HepG2 (cell line): ENCODE measurements around the gene ABCC10. TPM values are rescaled to one million over a fixed set of nuclear protein-coding genes. Genes with fewer than 3 reads are reported as not detected.

Experiments used
- GTF2F1 ChIP-seq: fragments of 150-350 bp; IDR thresholded peaks from 2 replicates; pipeline ENCODE4 v1.6.1; 2014; ENCODE audit warnings: low read length
- PHF5A ChIP-seq: IDR thresholded peaks from one replicate; pipeline ENCODE4 v1.6.1; 2018; ENCODE audit warnings: low read depth, missing genetic modification reagents; ENCODE audit not compliant: unreplicated experiment
- PRMT3 ChIP-seq: sonication (generic); formaldehyde crosslinking; IDR thresholded peaks from 2 replicates; pipeline ENCODE4 v1.8.1; 2022; ENCODE audit warnings: low read depth, mild to moderate bottlenecking, moderate library complexity, missing genetic modification reagents, borderline replicate concordance
- RFX5 ChIP-seq: IDR thresholded peaks from 2 replicates; pipeline ENCODE4 v1.6.1; 2011; ENCODE audit warnings: low read depth, low read length, improper control_type of control experiment
- SALL1 ChIP-seq: sonication (generic); formaldehyde crosslinking; IDR thresholded peaks from 2 replicates; pipeline ENCODE4 v1.8.0; 2022; ENCODE audit warnings: mild to moderate bottlenecking, missing genetic modification reagents
- SNAPC4 ChIP-seq: sonication (generic); formaldehyde crosslinking; IDR thresholded peaks from 2 replicates; pipeline ENCODE4 v1.4.0; 2020; ENCODE audit warnings: mild to moderate bottlenecking, missing genetic modification reagents
- TRAFD1 ChIP-seq: sonication (generic); formaldehyde crosslinking; IDR thresholded peaks from 2 replicates; pipeline ENCODE4 v1.5.1; 2020; ENCODE audit warnings: missing genetic modification reagents, mild to moderate bottlenecking, borderline replicate concordance
- XRCC5 ChIP-seq: fragments of 200-400 bp; formaldehyde crosslinking; optimal IDR thresholded peaks from 2 replicates; pipeline ENCODE3; 2017; ENCODE audit warnings: mild to moderate bottlenecking, low read length
- ZBTB42 ChIP-seq: sonication (generic); formaldehyde crosslinking; IDR thresholded peaks from 2 replicates; pipeline ENCODE4 v1.5.0; 2020; ENCODE audit warnings: mild to moderate bottlenecking, missing genetic modification reagents
- ZNF101 ChIP-seq: sonication (generic); formaldehyde crosslinking; IDR thresholded peaks from 2 replicates; pipeline ENCODE4 v1.4.0; 2020; ENCODE audit warnings: mild to moderate bottlenecking, low read depth, missing genetic modification reagents, borderline replicate concordance
- polyA plus RNA-seq, 8 experiments: library from polyadenylated mRNA; depleted of rRNA in 3 of 8; stranded (reverse) in 7 of 8; unstranded in 1 of 8; fragments of >200 nt; fragmentation: Illumina TruSeq in 4 of 8; extraction: Trizol in 4 of 8; gene quantifications; 2 replicates each; pipeline versions ENCODE4 v1.2.1 to v1.2.3, GENCODE V29; 2011 to 2016; ENCODE audit warnings: low read depth in 4 of 8, missing spikeins in 1 of 8, mixed read lengths in 1 of 8; ENCODE audit not compliant: insufficient read depth in 1 of 8
- total RNA-seq, 5 experiments: library from RNA; depleted of rRNA; stranded (reverse); fragments of >200 nt; fragmentation: Illumina TruSeq; extraction: Trizol; gene quantifications; 2 replicates each; pipeline ENCODE4 v1.2.3, GENCODE V29; 2016; ENCODE audit warnings: low read depth in 1 of 5
- TF ChIP-seq, protein P1 (sequence below): sonication (generic); formaldehyde crosslinking; IDR thresholded peaks from 2 replicates; pipeline ENCODE4 v1.5.1; 2020; ENCODE audit warnings: mild to moderate bottlenecking, moderate library complexity, missing genetic modification reagents
- TF ChIP-seq, protein P2 (sequence below): sonication (generic); formaldehyde crosslinking; conservative IDR thresholded peaks from 2 replicates; pipeline ENCODE4 v1.4.0; 2020; ENCODE audit warnings: missing genetic modification reagents
- TF ChIP-seq, protein P3 (sequence below): IDR thresholded peaks from 2 replicates; pipeline ENCODE4 v1.6.1; 2016
- TF ChIP-seq, protein P4 (sequence below): sonication (generic); formaldehyde crosslinking; IDR thresholded peaks from 2 replicates; pipeline ENCODE4 v1.9.0; 2021; ENCODE audit warnings: missing genetic modification reagents, mild to moderate bottlenecking, borderline replicate concordance

ABCC10 gene
- total and polyA plus RNA-seq, 2 of the 13 experiments (the other 11 are each of a cell fraction or from before 2014, with no cell fraction given): 16.0 to 24.3 TPM

GRCh38 chr6:43454696-43455530 is 27.6 kb downstream of the ABCC10 start (continued):
- TF ChIP-seq SNAPC4 (peak; percentile 41; the same call in 1 of the 2 replicates), RFX5 (no peak; the same call in 1 of the 2 replicates), PRMT3 (0 out of 2 replicates have a peak, but pooled peaks have one; percentile 44), ZBTB42 (no peak), SALL1 (CRISPR knock-in tag) (peak; percentile 88), TRAFD1 (CRISPR knock-in tag) (peak; percentile 83; the same call in 1 of the 2 replicates), ZNF101 (CRISPR knock-in tag) (no peak), XRCC5 (no peak), PHF5A (no peak), GTF2F1 (no peak)
- TF ChIP-seq, protein P1, sequence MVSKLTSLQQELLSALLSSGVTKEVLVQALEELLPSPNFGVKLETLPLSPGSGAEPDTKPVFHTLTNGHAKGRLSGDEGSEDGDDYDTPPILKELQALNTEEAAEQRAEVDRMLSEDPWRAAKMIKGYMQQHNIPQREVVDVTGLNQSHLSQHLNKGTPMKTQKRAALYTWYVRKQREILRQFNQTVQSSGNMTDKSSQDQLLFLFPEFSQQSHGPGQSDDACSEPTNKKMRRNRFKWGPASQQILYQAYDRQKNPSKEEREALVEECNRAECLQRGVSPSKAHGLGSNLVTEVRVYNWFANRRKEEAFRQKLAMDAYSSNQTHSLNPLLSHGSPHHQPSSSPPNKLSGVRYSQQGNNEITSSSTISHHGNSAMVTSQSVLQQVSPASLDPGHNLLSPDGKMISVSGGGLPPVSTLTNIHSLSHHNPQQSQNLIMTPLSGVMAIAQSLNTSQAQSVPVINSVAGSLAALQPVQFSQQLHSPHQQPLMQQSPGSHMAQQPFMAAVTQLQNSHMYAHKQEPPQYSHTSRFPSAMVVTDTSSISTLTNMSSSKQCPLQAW (CRISPR knock-in tag): peak; percentile 88
- TF ChIP-seq, protein P2, sequence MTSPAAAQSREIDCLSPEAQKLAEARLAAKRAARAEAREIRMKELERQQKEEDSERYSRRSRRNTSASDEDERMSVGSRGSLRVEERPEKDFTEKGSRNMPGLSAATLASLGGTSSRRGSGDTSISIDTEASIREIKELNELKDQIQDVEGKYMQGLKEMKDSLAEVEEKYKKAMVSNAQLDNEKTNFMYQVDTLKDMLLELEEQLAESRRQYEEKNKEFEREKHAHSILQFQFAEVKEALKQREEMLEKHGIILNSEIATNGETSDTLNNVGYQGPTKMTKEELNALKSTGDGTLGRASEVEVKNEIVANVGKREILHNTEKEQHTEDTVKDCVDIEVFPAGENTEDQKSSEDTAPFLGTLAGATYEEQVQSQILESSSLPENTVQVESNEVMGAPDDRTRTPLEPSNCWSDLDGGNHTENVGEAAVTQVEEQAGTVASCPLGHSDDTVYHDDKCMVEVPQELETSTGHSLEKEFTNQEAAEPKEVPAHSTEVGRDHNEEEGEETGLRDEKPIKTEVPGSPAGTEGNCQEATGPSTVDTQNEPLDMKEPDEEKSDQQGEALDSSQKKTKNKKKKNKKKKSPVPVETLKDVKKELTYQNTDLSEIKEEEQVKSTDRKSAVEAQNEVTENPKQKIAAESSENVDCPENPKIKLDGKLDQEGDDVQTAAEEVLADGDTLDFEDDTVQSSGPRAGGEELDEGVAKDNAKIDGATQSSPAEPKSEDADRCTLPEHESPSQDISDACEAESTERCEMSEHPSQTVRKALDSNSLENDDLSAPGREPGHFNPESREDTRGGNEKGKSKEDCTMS (CRISPR knock-in tag): no peak
- TF ChIP-seq, protein P3, sequence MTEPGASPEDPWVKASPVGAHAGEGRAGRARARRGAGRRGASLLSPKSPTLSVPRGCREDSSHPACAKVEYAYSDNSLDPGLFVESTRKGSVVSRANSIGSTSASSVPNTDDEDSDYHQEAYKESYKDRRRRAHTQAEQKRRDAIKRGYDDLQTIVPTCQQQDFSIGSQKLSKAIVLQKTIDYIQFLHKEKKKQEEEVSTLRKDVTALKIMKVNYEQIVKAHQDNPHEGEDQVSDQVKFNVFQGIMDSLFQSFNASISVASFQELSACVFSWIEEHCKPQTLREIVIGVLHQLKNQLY: no peak
- TF ChIP-seq, protein P4, sequence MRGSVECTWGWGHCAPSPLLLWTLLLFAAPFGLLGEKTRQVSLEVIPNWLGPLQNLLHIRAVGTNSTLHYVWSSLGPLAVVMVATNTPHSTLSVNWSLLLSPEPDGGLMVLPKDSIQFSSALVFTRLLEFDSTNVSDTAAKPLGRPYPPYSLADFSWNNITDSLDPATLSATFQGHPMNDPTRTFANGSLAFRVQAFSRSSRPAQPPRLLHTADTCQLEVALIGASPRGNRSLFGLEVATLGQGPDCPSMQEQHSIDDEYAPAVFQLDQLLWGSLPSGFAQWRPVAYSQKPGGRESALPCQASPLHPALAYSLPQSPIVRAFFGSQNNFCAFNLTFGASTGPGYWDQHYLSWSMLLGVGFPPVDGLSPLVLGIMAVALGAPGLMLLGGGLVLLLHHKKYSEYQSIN (CRISPR knock-in tag): no peak
